MM.1S (cell line): ENCODE results near the gene WFIKKN2.

ENCODE experiments used
- DNase-seq: peaks from one replicate; pipeline ENCODE4 v3.0.0-alpha.2; 2015
- H2AFZ ChIP-seq: fragments of 300-600 bp; sonication (generic); 2 replicates; pipeline ENCODE4 v1.6.0; 2016; ENCODE audit warnings: antibody characterized with exemption, low read length
- H3F3A ChIP-seq: fragments of 300-600 bp; sonication (generic); 2 replicates; pipeline ENCODE4 v1.6.1; 2016; ENCODE audit warnings: mild to moderate bottlenecking, antibody characterized with exemption, low read length, moderate library complexity, mixed read lengths; ENCODE audit not compliant: insufficient read depth
- H3K27ac ChIP-seq: fragments of 300-600 bp; sonication (generic); 2 replicates; pipeline ENCODE4 v1.5.1; 2016; ENCODE audit warnings: mild to moderate bottlenecking, low read length
- H3K27me3 ChIP-seq: fragments of 300-600 bp; sonication (generic); replicated peaks from 2 replicates; pipeline ENCODE4 v1.6.0; 2016; ENCODE audit warnings: low read length; ENCODE audit not compliant: insufficient read depth
- H3K36me3 ChIP-seq: fragments of 300-600 bp; sonication (generic); replicated peaks from 2 replicates; pipeline ENCODE4 v1.6.1; 2016; ENCODE audit warnings: mild to moderate bottlenecking, low read length, mixed read lengths; ENCODE audit not compliant: insufficient read depth
- H3K4me1 ChIP-seq: fragments of 300-600 bp; sonication (generic); 2 replicates; pipeline ENCODE4 v1.6.1; 2016; ENCODE audit warnings: low read length, mixed read lengths
- H3K4me2 ChIP-seq: fragments of 300-600 bp; sonication (generic); 2 replicates; pipeline ENCODE4 v1.6.0; 2016; ENCODE audit warnings: low read depth, low read length
- H3K4me3 ChIP-seq: fragments of 300-600 bp; sonication (generic); 2 replicates; pipeline ENCODE4 v1.5.1; 2016; ENCODE audit warnings: low read length, mixed read lengths
- H3K79me2 ChIP-seq: fragments of 300-600 bp; sonication (generic); 2 replicates; pipeline ENCODE4 v1.6.1; 2016; ENCODE audit warnings: mixed run types, low read length, mixed read lengths
- H3K9ac ChIP-seq: fragments of 300-600 bp; sonication (generic); 2 replicates; pipeline ENCODE4 v1.6.1; 2016; ENCODE audit warnings: low read length, mixed read lengths
- H3K9me2 ChIP-seq: fragments of 300-600 bp; sonication (generic); replicated peaks from 2 replicates; pipeline ENCODE4 v1.6.1; 2016; ENCODE audit warnings: mild to moderate bottlenecking, low read length, mixed read lengths; ENCODE audit not compliant: insufficient read depth
- H3K9me3 ChIP-seq: fragments of 300-600 bp; sonication (generic); replicated peaks from 2 replicates; pipeline ENCODE4 v1.6.1; 2016; ENCODE audit warnings: mild to moderate bottlenecking, low read length, mixed read lengths; ENCODE audit not compliant: insufficient read depth
- H4K20me1 ChIP-seq: fragments of 300-600 bp; sonication (generic); 2 replicates; pipeline ENCODE4 v1.6.1; 2016; ENCODE audit warnings: mild to moderate bottlenecking, low read length, moderate library complexity, mixed read lengths; ENCODE audit not compliant: insufficient read depth
- EZH2 ChIP-seq: fragments of 300-600 bp; sonication (generic); optimal IDR thresholded peaks from 2 replicates; pipeline ENCODE3; 2017; ENCODE audit warnings: low read depth, mild to moderate bottlenecking, antibody characterized with exemption, low read length, mixed read lengths
- EZH2phosphoT487 ChIP-seq: fragments of 300-600 bp; sonication (generic); IDR thresholded peaks from 2 replicates; pipeline ENCODE4 v1.6.1; 2018; ENCODE audit warnings: antibody characterized with exemption, low read length
- TF ChIP-seq, protein P1 (sequence below): fragments of 300-600 bp; sonication (generic); IDR thresholded peaks from 2 replicates; pipeline ENCODE4 v1.5.1; 2016; ENCODE audit warnings: antibody characterized with exemption, low read length, mixed read lengths

WFIKKN2 gene

DNA sequence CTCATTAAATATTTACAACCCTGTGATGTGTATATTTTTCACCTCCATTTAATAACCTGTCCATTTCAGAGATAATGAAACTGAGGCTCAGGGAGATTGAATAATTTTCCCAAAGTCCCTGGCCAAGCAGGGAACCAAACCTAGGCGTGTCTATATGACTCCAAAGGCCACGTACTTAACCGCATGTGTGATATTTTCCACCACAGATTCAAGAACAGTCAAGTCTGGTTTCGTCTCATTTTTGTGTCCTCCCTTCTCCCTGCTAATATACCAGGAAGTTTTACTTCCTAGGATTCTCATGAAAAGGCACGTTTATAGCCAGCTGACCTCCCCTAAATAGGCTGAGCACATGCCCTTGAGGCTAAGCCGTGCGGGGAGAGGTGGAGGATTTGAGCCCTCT is 15.3 kb downstream of the WFIKKN2 start:
- Histone ChIP-seq H3K27ac (no peak overlapping the region), H3K9me2 (no peaks in the 10 kb centered on the region), H3K36me3 (no peaks in the 10 kb centered on the region), H3K79me2 (no peaks in the 10 kb centered on the region), H3K9me3 (no peaks in the 10 kb centered on the region), H2AFZ (no peak overlapping the region), H3F3A (no peaks in the 10 kb centered on the region), H3K9ac (no peak overlapping the region), H3K4me1 (peaks cover 15% of the 10 kb centered on the region), H3K4me3 (no peak overlapping the region), H4K20me1 (no peaks in the 10 kb centered on the region), H3K27me3 (no peaks in the 10 kb centered on the region), H3K4me2 (no peak overlapping the region)
- TF ChIP-seq, protein P1, sequence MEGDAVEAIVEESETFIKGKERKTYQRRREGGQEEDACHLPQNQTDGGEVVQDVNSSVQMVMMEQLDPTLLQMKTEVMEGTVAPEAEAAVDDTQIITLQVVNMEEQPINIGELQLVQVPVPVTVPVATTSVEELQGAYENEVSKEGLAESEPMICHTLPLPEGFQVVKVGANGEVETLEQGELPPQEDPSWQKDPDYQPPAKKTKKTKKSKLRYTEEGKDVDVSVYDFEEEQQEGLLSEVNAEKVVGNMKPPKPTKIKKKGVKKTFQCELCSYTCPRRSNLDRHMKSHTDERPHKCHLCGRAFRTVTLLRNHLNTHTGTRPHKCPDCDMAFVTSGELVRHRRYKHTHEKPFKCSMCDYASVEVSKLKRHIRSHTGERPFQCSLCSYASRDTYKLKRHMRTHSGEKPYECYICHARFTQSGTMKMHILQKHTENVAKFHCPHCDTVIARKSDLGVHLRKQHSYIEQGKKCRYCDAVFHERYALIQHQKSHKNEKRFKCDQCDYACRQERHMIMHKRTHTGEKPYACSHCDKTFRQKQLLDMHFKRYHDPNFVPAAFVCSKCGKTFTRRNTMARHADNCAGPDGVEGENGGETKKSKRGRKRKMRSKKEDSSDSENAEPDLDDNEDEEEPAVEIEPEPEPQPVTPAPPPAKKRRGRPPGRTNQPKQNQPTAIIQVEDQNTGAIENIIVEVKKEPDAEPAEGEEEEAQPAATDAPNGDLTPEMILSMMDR = no peak
- TF ChIP-seq EZH2phosphoT487 (no peak), EZH2 (no peak)
- DNase-seq = no peak

DNA sequence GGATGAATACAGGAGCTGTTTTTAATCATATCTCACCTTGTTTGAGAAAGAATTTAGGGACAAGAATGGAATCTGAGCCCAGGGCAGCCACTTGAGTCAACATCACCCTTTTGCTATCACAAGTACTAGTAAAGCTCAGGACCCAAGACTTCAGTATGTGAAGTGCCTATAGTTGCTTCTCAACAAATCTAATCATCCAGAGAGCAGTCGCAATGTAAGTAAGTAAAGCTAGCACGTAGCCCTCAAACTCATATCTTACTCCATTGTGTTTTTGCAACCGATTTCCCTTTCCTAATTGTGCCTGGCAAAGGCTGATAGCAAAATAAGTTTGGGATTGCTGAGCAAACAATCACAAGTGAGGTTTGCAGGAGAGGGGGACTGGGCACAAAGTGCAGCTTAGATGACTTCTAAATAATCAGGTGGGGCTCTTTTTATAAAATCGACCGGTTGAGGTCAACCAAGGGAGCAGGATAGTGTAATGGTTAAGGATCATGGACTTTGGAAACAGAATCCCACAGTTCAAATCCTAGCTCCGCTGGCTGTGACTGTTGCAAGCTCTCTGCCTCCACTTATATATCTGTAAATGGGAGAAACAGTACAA is 17.7 kb downstream of the WFIKKN2 start:
- Histone ChIP-seq H3K9ac (no peak overlapping the region), H3K27me3 (no peaks in the 10 kb centered on the region), H3K9me2 (no peaks in the 10 kb centered on the region), H3K79me2 (no peaks in the 10 kb centered on the region), H3K9me3 (no peaks in the 10 kb centered on the region), H3K4me1 (peaks cover 19% of the 10 kb centered on the region), H4K20me1 (no peaks in the 10 kb centered on the region), H3K36me3 (no peaks in the 10 kb centered on the region), H2AFZ (peak overlapping the region; percentile 77; the same call in 1 of the 2 replicates), H3K4me2 (no peak overlapping the region), H3K4me3 (no peak overlapping the region), H3K27ac (no peak overlapping the region), H3F3A (no peaks in the 10 kb centered on the region)
- TF ChIP-seq EZH2phosphoT487 (no peak), EZH2 (no peak)
- TF ChIP-seq, protein P1 = no peak
- DNase-seq = no peak

DNA sequence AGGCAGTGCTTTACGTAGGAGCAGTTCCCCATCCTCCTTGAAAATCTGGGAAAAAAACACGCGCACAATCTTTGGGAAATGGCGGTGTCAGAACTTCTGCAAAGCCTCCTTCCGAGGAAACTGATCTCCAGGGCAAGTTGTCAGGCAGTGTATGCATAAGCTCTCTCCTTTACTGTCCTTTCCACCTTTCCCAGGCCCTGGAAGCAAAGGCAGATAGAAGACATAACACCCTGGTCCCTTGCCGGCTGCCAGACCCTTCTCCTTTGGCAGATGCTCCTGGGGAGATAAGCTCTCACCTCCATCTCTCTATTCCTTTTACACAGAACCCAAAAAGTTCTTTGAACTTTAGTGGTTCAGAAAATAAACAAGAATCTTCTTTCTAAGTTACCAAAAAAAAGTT is 18.4 kb downstream of the WFIKKN2 start:
- Histone ChIP-seq H3F3A (no peaks in the 10 kb centered on the region), H4K20me1 (no peaks in the 10 kb centered on the region), H3K9ac (no peak overlapping the region), H3K36me3 (no peaks in the 10 kb centered on the region), H3K4me1 (peaks cover 19% of the 10 kb centered on the region), H3K4me3 (no peak overlapping the region), H2AFZ (no peak overlapping the region), H3K9me3 (no peaks in the 10 kb centered on the region), H3K79me2 (no peaks in the 10 kb centered on the region), H3K9me2 (no peaks in the 10 kb centered on the region), H3K27me3 (no peaks in the 10 kb centered on the region), H3K27ac (no peak overlapping the region), H3K4me2 (no peak overlapping the region)
- no peak for DNase-seq
- TF ChIP-seq, protein P1 = no peak
- no peak for TF ChIP-seq EZH2phosphoT487
- TF ChIP-seq EZH2 = no peak
